Neural crest cell (in vitro differentiated cells): ENCODE results near the gene NAV2. TPM values are rescaled to one million over a fixed set of nuclear protein-coding genes. Genes with fewer than 3 reads are reported as not detected.
"Not testable (repeated sequence)": the region's sequence is repeated elsewhere in the genome, so short reads cannot be mapped to it uniquely, and the experiment has no call there.

Source experiments
- DNase-seq: peaks from one replicate; pipeline ENCODE4 v3.0.0; 2021; ENCODE audit warnings: low read depth, mixed read lengths, low spot score
- H3K27ac Mint-ChIP-seq: one replicate; pipeline ENCODE4 v1.8.0; 2021; ENCODE audit warnings: mild to moderate bottlenecking, mixed read lengths; ENCODE audit not compliant: unreplicated experiment
- H3K27me3 Mint-ChIP-seq: 2 replicates; pipeline ENCODE4 v1.8.0; 2021; ENCODE audit warnings: low read depth, mild to moderate bottlenecking, mixed read lengths
- H3K36me3 Mint-ChIP-seq: 2 replicates; pipeline ENCODE4 v1.8.0; 2021; ENCODE audit warnings: low read depth, mild to moderate bottlenecking, mixed read lengths
- H3K4me1 Mint-ChIP-seq: 2 replicates; pipeline ENCODE4 v1.8.0; 2021; ENCODE audit warnings: mixed read lengths
- H3K4me3 Mint-ChIP-seq: one replicate; pipeline ENCODE4 v1.8.0; 2021; ENCODE audit warnings: mild to moderate bottlenecking, mixed read lengths
- H3K9me3 Mint-ChIP-seq: 2 replicates; pipeline ENCODE4 v1.8.0; 2021; ENCODE audit warnings: mixed read lengths
- CTCF ChIP-seq: fragments of 200-600 bp; sonication (generic); conservative IDR thresholded peaks from 2 replicates; pipeline ENCODE4 v1.5.0; 2021; ENCODE audit warnings: antibody characterized with exemption, mild to moderate bottlenecking
- total RNA-seq: library from RNA; stranded (reverse); gene quantifications from 2 replicates; pipeline ENCODE4 v1.2.1, GENCODE V29; 2021

The NAV2 gene
- total RNA-seq, 1 donor from 2014 or later: 14.1 TPM

DNA sequence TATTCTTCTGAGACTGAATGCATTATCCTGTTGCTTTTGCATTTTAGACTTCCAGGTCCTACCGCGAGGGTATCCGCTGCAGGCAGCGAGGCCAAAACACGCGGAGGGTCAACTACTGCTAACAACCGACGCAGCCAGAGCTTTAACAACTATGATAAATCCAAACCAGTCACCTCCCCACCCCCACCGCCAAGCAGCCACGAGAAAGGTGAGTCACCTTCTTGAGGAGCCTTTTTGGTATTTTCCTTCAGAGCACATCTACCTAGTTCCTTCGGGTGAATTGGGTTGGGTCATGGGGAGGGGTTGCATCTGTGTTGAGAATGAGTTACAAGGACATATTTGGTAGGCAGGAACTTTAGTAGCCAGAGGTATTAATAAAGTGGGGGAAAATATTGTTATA is 179.8 kb downstream of the NAV2 start:
- H3K4me3 Mint-ChIP-seq: no peak overlapping the region
- no peaks in the 10 kb centered on the region for H3K27me3 Mint-ChIP-seq
- H3K36me3 Mint-ChIP-seq: peaks cover 6% of the 10 kb centered on the region
- no peak for DNase-seq
- H3K4me1 Mint-ChIP-seq: no peaks in the 10 kb centered on the region
- peak overlapping the region; percentile 37 for H3K27ac Mint-ChIP-seq
- H3K9me3 Mint-ChIP-seq: peaks cover 3% of the 10 kb centered on the region
- TF ChIP-seq CTCF: no peak

DNA sequence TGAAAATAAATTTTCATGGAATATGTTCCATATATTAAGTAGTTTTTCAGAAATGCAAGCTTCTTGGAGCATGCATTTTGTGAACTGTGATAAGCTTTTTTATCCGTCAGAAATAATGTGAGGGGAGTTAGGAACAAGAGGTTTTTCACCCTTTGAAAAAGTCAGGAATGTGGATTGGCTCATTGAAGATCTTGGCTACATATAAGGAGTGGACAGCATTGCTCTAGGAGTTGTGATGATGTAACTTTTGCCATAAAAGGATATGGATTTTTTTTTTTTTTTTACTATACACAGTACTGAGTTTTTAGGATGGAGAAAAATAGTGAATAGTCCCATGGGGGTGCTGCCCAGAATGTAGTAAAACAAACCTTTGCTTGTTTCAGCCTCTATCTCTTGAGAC is 180.2 kb downstream of the NAV2 start:
- no peaks in the 10 kb centered on the region for H3K4me1 Mint-ChIP-seq
- H3K27ac Mint-ChIP-seq: no peak overlapping the region
- TF ChIP-seq CTCF: no peak
- H3K4me3 Mint-ChIP-seq: no peak overlapping the region
- peaks cover 6% of the 10 kb centered on the region for H3K36me3 Mint-ChIP-seq
- H3K27me3 Mint-ChIP-seq: no peaks in the 10 kb centered on the region
- no peak for DNase-seq
- peaks cover 3% of the 10 kb centered on the region for H3K9me3 Mint-ChIP-seq

GRCh38 chr11:19894404-19894803 is 181.8 kb downstream of the NAV2 start:
- Mint-ChIP-seq H3K27ac (no peak overlapping the region), H3K9me3 (peaks cover 3% of the 10 kb centered on the region), H3K36me3 (peaks cover 6% of the 10 kb centered on the region), H3K4me1 (no peaks in the 10 kb centered on the region), H3K4me3 (no peak overlapping the region), H3K27me3 (no peaks in the 10 kb centered on the region)
- DNase-seq: no peak
- no peak for TF ChIP-seq CTCF

DNA sequence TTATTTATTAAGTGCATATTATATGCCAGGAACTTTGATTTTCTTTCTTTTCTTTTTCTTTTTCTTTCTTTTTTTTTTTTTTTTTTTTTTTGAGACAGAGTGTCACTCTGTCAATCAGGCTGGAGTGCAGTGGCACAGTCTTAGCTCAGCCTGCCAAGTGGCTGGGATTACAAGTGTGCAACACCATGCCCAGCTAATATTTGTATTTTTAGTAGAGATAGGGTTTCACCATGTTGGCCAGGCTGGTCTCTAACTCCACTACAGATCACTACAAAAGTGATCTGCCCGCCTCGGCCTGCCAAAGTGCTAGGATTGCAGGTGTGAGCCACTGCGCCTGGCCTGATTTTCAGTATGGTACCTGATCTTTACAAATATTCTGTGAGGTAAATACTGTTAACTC is 182.4 kb downstream of the NAV2 start:
- H3K9me3 Mint-ChIP-seq, H3K27ac Mint-ChIP-seq, H3K4me3 Mint-ChIP-seq, DNase-seq, H3K4me1 Mint-ChIP-seq, H3K36me3 Mint-ChIP-seq, H3K27me3 Mint-ChIP-seq: not testable (repeated sequence)

- Mint-ChIP-seq H3K36me3 (peaks cover 6% of the 10 kb centered on the region), H3K4me1 (no peaks in the 10 kb centered on the region), H3K27ac (no peak overlapping the region), H3K9me3 (peaks cover 3% of the 10 kb centered on the region), H3K4me3 (no peak overlapping the region), H3K27me3 (no peaks in the 10 kb centered on the region)
- DNase-seq: no peak
- TF ChIP-seq CTCF: no peak
These were observed 183.1 kb downstream of the NAV2 start for GRCh38 chr11:19895776-19896175.

DNA sequence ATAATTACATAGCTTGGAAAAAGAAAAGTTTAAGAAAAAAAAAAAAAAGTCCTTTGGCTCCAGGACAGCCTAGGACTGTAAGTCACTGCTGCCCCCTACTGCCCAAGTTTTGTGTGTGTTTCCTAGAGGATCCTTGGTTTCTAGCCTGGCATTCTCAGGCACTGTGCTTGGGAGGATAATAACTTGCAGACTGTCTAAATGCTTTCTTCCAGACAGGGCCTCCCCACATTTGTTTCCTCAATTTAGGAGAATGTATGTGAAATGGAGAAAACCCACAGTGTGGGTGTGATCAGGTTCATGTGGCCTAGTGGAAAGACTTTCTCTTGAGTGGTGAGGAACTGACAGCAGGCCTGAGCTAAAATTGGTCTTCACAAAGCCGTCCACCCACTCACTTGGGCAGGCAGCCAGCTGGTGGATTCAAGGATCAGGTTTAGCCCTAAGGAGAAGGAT is 191.0 kb downstream of the NAV2 start:
- peak overlapping the region; percentile 59 for H3K27ac Mint-ChIP-seq
- H3K9me3 Mint-ChIP-seq: no peaks in the 10 kb centered on the region
- no peaks in the 10 kb centered on the region for H3K27me3 Mint-ChIP-seq
- peak; percentile 95 for TF ChIP-seq CTCF
- no peak overlapping the region for H3K4me3 Mint-ChIP-seq
- H3K4me1 Mint-ChIP-seq: peaks cover 20% of the 10 kb centered on the region
- no peaks in the 10 kb centered on the region for H3K36me3 Mint-ChIP-seq
- peak; percentile 89 for DNase-seq
